ENCODE measurements around the gene PLEKHG3. TPM values are rescaled to one million over a fixed set of nuclear protein-coding genes. Genes with fewer than 3 reads are reported as not detected.

Gene PLEKHG3
- total and polyA plus RNA-seq, 2 experiments from 2014 or later, result 23.0 to 83.1 TPM

- TF ChIP-seq, protein P1, sequence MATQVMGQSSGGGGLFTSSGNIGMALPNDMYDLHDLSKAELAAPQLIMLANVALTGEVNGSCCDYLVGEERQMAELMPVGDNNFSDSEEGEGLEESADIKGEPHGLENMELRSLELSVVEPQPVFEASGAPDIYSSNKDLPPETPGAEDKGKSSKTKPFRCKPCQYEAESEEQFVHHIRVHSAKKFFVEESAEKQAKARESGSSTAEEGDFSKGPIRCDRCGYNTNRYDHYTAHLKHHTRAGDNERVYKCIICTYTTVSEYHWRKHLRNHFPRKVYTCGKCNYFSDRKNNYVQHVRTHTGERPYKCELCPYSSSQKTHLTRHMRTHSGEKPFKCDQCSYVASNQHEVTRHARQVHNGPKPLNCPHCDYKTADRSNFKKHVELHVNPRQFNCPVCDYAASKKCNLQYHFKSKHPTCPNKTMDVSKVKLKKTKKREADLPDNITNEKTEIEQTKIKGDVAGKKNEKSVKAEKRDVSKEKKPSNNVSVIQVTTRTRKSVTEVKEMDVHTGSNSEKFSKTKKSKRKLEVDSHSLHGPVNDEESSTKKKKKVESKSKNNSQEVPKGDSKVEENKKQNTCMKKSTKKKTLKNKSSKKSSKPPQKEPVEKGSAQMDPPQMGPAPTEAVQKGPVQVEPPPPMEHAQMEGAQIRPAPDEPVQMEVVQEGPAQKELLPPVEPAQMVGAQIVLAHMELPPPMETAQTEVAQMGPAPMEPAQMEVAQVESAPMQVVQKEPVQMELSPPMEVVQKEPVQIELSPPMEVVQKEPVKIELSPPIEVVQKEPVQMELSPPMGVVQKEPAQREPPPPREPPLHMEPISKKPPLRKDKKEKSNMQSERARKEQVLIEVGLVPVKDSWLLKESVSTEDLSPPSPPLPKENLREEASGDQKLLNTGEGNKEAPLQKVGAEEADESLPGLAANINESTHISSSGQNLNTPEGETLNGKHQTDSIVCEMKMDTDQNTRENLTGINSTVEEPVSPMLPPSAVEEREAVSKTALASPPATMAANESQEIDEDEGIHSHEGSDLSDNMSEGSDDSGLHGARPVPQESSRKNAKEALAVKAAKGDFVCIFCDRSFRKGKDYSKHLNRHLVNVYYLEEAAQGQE (IDR thresholded peaks at IDR 0.05; ENCODE audit: unreplicated experiment), result no peak
- TF ChIP-seq ZNF331 (CRISPR knock-in tag; IDR thresholded peaks at IDR 0.05; ENCODE audit: low read depth), result no peak
- TF ChIP-seq EZH2 (IDR thresholded peaks at IDR 0.05; ENCODE audit: low read depth, unreplicated experiment), result no peak
- TF ChIP-seq, protein P2, sequence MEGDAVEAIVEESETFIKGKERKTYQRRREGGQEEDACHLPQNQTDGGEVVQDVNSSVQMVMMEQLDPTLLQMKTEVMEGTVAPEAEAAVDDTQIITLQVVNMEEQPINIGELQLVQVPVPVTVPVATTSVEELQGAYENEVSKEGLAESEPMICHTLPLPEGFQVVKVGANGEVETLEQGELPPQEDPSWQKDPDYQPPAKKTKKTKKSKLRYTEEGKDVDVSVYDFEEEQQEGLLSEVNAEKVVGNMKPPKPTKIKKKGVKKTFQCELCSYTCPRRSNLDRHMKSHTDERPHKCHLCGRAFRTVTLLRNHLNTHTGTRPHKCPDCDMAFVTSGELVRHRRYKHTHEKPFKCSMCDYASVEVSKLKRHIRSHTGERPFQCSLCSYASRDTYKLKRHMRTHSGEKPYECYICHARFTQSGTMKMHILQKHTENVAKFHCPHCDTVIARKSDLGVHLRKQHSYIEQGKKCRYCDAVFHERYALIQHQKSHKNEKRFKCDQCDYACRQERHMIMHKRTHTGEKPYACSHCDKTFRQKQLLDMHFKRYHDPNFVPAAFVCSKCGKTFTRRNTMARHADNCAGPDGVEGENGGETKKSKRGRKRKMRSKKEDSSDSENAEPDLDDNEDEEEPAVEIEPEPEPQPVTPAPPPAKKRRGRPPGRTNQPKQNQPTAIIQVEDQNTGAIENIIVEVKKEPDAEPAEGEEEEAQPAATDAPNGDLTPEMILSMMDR (conservative IDR thresholded peaks at IDR 0.05; ENCODE audit: low read depth in 2 of 2), result no peak
- no peak for TF ChIP-seq JUNB (IDR thresholded peaks at IDR 0.05; ENCODE audit: unreplicated experiment)
Measured at GRCh38 chr14:64788706-64789105, 84.5 kb downstream of the PLEKHG3 start (continued).

DNA sequence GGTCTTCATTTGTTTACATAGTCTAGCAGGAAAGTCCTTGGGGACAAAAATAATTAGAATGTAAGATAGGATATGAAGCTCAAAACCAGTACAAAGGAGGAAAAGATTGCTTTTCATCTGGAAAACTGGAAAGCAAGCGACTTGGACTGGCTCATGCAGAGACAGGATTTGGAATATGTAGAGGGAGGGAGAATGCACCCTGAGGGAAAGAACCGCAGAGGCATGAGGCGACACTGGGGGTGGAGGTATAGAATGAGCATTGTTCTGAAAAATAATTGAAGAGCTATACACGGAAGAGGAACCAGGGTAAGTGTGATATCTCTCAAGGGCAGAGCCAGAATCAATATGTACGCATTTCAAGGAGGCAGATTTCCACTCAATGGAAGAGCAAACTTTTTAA lies 85.5 kb downstream of the PLEKHG3 start:
- Histone ChIP-seq H3F3A (replicated peaks; ENCODE audit: low read depth) (no peaks in the 10 kb centered on the region), H3K9me2 (ENCODE audit: insufficient read depth) (peaks cover 3% of the 10 kb centered on the region; the same call in 1 of the 2 replicates), H4K20me1 (replicated peaks; ENCODE audit: insufficient read depth) (no peaks in the 10 kb centered on the region), H3K27me3 (ENCODE audit: insufficient read depth) (no peaks in the 10 kb centered on the region), H3K79me2 (replicated peaks; ENCODE audit: insufficient read depth) (no peaks in the 10 kb centered on the region), H3K27ac (ENCODE audit: low read depth) (no peak overlapping the region), H2AFZ (no peak overlapping the region), H3K4me1 (ENCODE audit: insufficient read depth) (peaks cover 5% of the 10 kb centered on the region; the same call in 1 of the 2 replicates), H3K36me3 (ENCODE audit: insufficient read depth) (no peaks in the 10 kb centered on the region), H3K4me2 (no peak overlapping the region), H3K4me3 (no peak overlapping the region)
- peaks cover 3% of the 10 kb centered on the region for H3K27me3 Mint-ChIP-seq (ENCODE audit: insufficient read depth, low read depth, poor library complexity)
- DNase-seq (ENCODE audit: low spot score) (no peak), ATAC-seq (no peak)
- H3K9me3 Mint-ChIP-seq, result no peaks in the 10 kb centered on the region
- peaks cover 9% of the 10 kb centered on the region for H3K4me1 Mint-ChIP-seq
- H3K36me3 Mint-ChIP-seq (ENCODE audit: low read depth), result no peaks in the 10 kb centered on the region
- H3K27ac Mint-ChIP-seq, result no peak overlapping the region
- no peak overlapping the region for H3K4me3 Mint-ChIP-seq
- TF ChIP-seq POLR2AphosphoS5 (IDR thresholded peaks at IDR 0.05; ENCODE audit: low read depth) (no peak), JUNB (IDR thresholded peaks at IDR 0.05; ENCODE audit: unreplicated experiment) (no peak), EZH2 (IDR thresholded peaks at IDR 0.05; ENCODE audit: low read depth, unreplicated experiment) (no peak), CREB1 (CRISPR knock-in tag; IDR thresholded peaks at IDR 0.05; ENCODE audit: low read depth) (no peak), EZH2phosphoT487 (IDR thresholded peaks at IDR 0.05; ENCODE audit: unreplicated experiment) (no peak)
- TF ChIP-seq, protein P1 (IDR thresholded peaks at IDR 0.05; ENCODE audit: unreplicated experiment), result no peak
- TF ChIP-seq, protein P3, sequence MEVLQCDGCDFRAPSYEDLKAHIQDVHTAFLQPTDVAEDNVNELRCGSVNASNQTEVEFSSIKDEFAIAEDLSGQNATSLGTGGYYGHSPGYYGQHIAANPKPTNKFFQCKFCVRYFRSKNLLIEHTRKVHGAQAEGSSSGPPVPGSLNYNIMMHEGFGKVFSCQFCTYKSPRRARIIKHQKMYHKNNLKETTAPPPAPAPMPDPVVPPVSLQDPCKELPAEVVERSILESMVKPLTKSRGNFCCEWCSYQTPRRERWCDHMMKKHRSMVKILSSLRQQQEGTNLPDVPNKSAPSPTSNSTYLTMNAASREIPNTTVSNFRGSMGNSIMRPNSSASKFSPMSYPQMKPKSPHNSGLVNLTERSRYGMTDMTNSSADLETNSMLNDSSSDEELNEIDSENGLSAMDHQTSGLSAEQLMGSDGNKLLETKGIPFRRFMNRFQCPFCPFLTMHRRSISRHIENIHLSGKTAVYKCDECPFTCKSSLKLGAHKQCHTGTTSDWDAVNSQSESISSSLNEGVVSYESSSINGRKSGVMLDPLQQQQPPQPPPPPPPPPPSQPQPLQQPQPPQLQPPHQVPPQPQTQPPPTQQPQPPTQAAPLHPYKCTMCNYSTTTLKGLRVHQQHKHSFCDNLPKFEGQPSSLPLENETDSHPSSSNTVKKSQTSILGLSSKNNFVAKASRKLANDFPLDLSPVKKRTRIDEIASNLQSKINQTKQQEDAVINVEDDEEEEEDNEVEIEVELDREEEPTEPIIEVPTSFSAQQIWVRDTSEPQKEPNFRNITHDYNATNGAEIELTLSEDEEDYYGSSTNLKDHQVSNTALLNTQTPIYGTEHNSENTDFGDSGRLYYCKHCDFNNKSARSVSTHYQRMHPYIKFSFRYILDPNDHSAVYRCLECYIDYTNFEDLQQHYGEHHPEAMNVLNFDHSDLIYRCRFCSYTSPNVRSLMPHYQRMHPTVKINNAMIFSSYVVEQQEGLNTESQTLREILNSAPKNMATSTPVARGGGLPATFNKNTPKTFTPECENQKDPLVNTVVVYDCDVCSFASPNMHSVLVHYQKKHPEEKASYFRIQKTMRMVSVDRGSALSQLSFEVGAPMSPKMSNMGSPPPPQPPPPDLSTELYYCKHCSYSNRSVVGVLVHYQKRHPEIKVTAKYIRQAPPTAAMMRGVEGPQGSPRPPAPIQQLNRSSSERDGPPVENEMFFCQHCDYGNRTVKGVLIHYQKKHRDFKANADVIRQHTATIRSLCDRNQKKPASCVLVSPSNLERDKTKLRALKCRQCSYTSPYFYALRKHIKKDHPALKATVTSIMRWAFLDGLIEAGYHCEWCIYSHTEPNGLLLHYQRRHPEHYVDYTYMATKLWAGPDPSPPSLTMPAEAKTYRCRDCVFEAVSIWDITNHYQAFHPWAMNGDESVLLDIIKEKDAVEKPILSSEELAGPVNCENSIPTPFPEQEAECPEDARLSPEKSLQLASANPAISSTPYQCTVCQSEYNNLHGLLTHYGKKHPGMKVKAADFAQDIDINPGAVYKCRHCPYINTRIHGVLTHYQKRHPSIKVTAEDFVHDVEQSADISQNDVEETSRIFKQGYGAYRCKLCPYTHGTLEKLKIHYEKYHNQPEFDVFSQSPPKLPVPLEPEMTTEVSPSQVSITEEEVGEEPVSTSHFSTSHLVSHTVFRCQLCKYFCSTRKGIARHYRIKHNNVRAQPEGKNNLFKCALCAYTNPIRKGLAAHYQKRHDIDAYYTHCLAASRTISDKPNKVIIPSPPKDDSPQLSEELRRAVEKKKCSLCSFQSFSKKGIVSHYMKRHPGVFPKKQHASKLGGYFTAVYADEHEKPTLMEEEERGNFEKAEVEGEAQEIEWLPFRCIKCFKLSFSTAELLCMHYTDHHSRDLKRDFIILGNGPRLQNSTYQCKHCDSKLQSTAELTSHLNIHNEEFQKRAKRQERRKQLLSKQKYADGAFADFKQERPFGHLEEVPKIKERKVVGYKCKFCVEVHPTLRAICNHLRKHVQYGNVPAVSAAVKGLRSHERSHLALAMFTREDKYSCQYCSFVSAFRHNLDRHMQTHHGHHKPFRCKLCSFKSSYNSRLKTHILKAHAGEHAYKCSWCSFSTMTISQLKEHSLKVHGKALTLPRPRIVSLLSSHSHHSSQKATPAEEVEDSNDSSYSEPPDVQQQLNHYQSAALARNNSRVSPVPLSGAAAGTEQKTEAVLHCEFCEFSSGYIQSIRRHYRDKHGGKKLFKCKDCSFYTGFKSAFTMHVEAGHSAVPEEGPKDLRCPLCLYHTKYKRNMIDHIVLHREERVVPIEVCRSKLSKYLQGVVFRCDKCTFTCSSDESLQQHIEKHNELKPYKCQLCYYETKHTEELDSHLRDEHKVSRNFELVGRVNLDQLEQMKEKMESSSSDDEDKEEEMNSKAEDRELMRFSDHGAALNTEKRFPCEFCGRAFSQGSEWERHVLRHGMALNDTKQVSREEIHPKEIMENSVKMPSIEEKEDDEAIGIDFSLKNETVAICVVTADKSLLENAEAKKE (CRISPR knock-in tag; IDR thresholded peaks at IDR 0.05), result no peak
